Smooth muscle cell (in vitro differentiated cells): ENCODE results near the gene RBM19. TPM values are rescaled to one million over a fixed set of nuclear protein-coding genes. Genes with fewer than 3 reads are reported as not detected.

ENCODE experiments used
- DNase-seq: peaks from one replicate; lab custom pipeline; 2025; ENCODE audit not compliant: unreplicated experiment; lab: John Stamatoyannopoulos, UW
- H2AFZ ChIP-seq: fragments of 200-600 bp; sonication (generic); 2 replicates; pipeline ENCODE4 v1.6.0; 2016; ENCODE audit warnings: antibody characterized with exemption, low read depth, mild to moderate bottlenecking
- H3F3A ChIP-seq: fragments of 200-600 bp; sonication (generic); 2 replicates; pipeline ENCODE4 v1.6.0; 2017; ENCODE audit warnings: antibody characterized with exemption, low read depth
- H3K27ac ChIP-seq: fragments of 200-600 bp; sonication (generic); 2 replicates; pipeline ENCODE4 v1.5.1; 2016; ENCODE audit warnings: low read depth, mild to moderate bottlenecking
- H3K27me3 ChIP-seq: fragments of 200-600 bp; sonication (generic); 2 replicates; pipeline ENCODE4 v1.6.1; 2016; ENCODE audit warnings: low read depth, mild to moderate bottlenecking
- H3K36me3 ChIP-seq: fragments of 200-600 bp; sonication (generic); 2 replicates; pipeline ENCODE4 v1.5.1; 2016; ENCODE audit warnings: low read depth
- H3K4me1 ChIP-seq: fragments of 200-600 bp; sonication (generic); 2 replicates; pipeline ENCODE4 v1.5.1; 2016; ENCODE audit warnings: low read depth
- H3K4me2 ChIP-seq: fragments of 200-600 bp; sonication (generic); 2 replicates; pipeline ENCODE4 v1.6.0; 2016; ENCODE audit warnings: mild to moderate bottlenecking
- H3K4me3 ChIP-seq: fragments of 200-600 bp; sonication (generic); 2 replicates; pipeline ENCODE4 v1.5.1; 2016; ENCODE audit warnings: mild to moderate bottlenecking
- H3K79me2 ChIP-seq: fragments of 200-600 bp; sonication (generic); 2 replicates; pipeline ENCODE4 v1.6.0; 2016; ENCODE audit warnings: low read depth, mild to moderate bottlenecking
- H3K9ac ChIP-seq: fragments of 200-600 bp; sonication (generic); 2 replicates; pipeline ENCODE4 v1.6.0; 2016; ENCODE audit warnings: low read depth
- H3K9me3 ChIP-seq: fragments of 200-600 bp; sonication (generic); replicated peaks from 2 replicates; pipeline ENCODE4 v1.5.1; 2016; ENCODE audit warnings: low read depth
- H4K20me1 ChIP-seq: fragments of 200-600 bp; sonication (generic); 2 replicates; pipeline ENCODE4 v1.6.0; 2016; ENCODE audit warnings: low read depth
- CTCF ChIP-seq: fragments of 200-600 bp; sonication (generic); IDR thresholded peaks from 2 replicates; pipeline ENCODE4 v1.5.1; 2017; ENCODE audit warnings: borderline replicate concordance, mild to moderate bottlenecking, antibody characterized with exemption; ENCODE audit not compliant: insufficient read depth, poor library complexity, severe bottlenecking
- WGBS: methylation state at CpG from one replicate; pipeline ENCODE4 v1.1.7; 2016; ENCODE audit warnings: low lambda C conversion rate; 5-methylcytosine and 5-hydroxymethylcytosine counted together
- polyA plus RNA-seq: library from polyadenylated mRNA; unstranded; fragments of >200 nt; fragmentation: Nextera tagmentation; extraction: Ambion mirVana; gene quantifications from 2 replicates; pipeline ENCODE4 v1.2.1, GENCODE V29; 2016
- total RNA-seq: library from RNA; depleted of rRNA; stranded (reverse); fragments of >200 nt; gene quantifications from 2 replicates; pipeline ENCODE4 v1.2.3, GENCODE V29; 2014

The RBM19 gene
- total and polyA plus RNA-seq, 2 experiments from 2014 or later = 12.8 to 15.9 TPM

DNA sequence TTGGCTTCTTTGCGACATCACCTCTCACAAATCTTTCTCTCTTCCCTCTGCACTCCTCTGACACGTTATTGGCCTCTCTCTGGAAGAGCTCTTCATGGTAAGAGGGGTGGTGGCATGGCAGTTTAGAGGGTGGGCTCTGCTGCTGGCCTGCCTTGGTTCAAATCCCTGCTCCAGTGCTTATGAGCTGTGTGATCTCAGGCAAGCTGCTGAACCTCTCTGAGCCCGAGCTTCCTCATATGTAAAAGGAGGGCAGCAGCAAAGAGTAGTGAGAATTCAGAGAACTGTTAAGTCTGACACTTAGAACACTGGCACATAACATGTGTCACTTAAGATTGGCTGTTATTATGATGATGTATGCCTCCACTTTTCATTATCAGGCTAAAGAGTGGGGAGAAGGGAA is 118.3 kb downstream of the RBM19 start:
- no peak overlapping the region for H3K4me3 ChIP-seq

GRCh38 chr12:113846883-113847755 is 119.0 kb downstream of the RBM19 start:
- Histone ChIP-seq H3K79me2 (no peaks in the 10 kb centered on the region), H2AFZ (no peak overlapping the region), H3F3A (no peaks in the 10 kb centered on the region), H3K9ac (no peak overlapping the region), H3K27ac (no peak overlapping the region), H3K4me2 (no peak overlapping the region), H3K4me1 (no peaks in the 10 kb centered on the region), H3K9me3 (no peaks in the 10 kb centered on the region), H3K4me3 (no peak overlapping the region), H3K36me3 (no peaks in the 10 kb centered on the region), H3K27me3 (no peaks in the 10 kb centered on the region), H4K20me1 (no peaks in the 10 kb centered on the region)
- no peak for DNase-seq
- no peak for TF ChIP-seq CTCF
- 95% methylated on average over 18 of the region's 18 CpGs for WGBS

More for the DNA sequence above, 118.3 kb downstream of the RBM19 start:
- Histone ChIP-seq H3K27ac (no peak overlapping the region), H4K20me1 (no peaks in the 10 kb centered on the region), H3K27me3 (no peaks in the 10 kb centered on the region), H3K4me2 (no peak overlapping the region), H3K9me3 (no peaks in the 10 kb centered on the region), H3F3A (no peaks in the 10 kb centered on the region), H2AFZ (no peak overlapping the region), H3K9ac (no peak overlapping the region), H3K36me3 (no peaks in the 10 kb centered on the region), H3K79me2 (no peaks in the 10 kb centered on the region), H3K4me1 (no peaks in the 10 kb centered on the region)
- WGBS = 90% methylated on average over 3 of the region's 3 CpGs
- TF ChIP-seq CTCF = no peak
- DNase-seq = no peak

DNA sequence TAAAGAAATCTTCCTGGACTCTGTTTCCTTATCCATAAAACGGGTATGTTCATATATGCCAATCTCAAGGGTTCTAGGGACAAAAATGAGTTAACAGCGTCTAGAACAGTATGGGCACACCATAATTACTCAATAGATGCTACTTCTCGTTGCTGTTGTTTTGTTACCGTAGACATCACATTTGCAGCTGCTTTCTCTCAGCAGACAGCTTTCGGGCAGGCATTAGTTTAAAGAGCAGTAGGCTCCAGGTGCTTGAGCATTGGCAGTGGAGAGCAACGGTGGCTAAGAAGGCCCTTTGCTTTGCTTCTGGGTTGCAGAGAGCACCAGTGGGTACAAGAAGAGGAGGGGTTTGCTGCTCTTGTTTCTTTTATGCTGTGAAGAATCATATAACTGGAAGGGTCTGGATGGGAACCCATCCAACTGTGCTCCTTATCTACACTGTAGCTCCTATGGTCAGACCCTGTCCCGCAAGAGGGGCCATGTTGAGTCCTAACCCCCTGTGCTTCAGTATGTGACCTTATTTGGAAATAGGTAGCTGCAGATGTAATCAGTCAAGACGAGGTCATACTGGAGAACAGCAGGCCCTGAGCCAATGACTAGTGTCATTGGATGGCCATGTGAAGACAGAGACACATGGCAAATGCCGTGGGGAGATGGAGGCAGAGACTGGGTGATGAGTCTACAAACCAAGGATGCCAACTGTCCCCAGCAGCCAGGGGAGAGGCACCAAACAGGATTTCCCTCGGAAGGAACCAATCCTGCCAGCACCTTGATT is 120.0 kb downstream of the RBM19 start:
- H3K4me2 ChIP-seq = no peak overlapping the region
- no peaks in the 10 kb centered on the region for H4K20me1 ChIP-seq
- WGBS = 91% methylated on average over 10 of the region's 10 CpGs
- TF ChIP-seq CTCF = no peak
- H3F3A ChIP-seq = no peaks in the 10 kb centered on the region
- H3K27ac ChIP-seq = no peak overlapping the region
- no peaks in the 10 kb centered on the region for H3K4me1 ChIP-seq
- H3K27me3 ChIP-seq = no peaks in the 10 kb centered on the region
- no peaks in the 10 kb centered on the region for H3K9me3 ChIP-seq
- no peak overlapping the region for H3K9ac ChIP-seq
- H3K79me2 ChIP-seq = no peaks in the 10 kb centered on the region
- no peak for DNase-seq
- H3K4me3 ChIP-seq = no peak overlapping the region
- H2AFZ ChIP-seq = no peak overlapping the region
- no peaks in the 10 kb centered on the region for H3K36me3 ChIP-seq
